GM19455 (cell line): Measurements from ENCODE around the gene PRPF40B.
A peak's percentile ranks its signal among the peaks of the same experiment; 100 is the strongest.
"Not testable (repeated sequence)": the region's sequence is repeated elsewhere in the genome, so short reads cannot be mapped to it uniquely, and the experiment has no call there.

ENCODE experiments used
- ATAC-seq: cut with Tn5 transposase; IDR thresholded peaks from one replicate; pipeline ENCODE4 v1.9.1; 2021; ENCODE audit not compliant: unreplicated experiment

Gene PRPF40B

GRCh38 chr12:49623142-49623904, at the start of gene PRPF40B:
TSS of gene PRPF40B (plus strand) at chr12:49623561. CDS start at chr12:49623591, 30 bp downstream.
- peak; percentile 70 for ATAC-seq

- no peak for ATAC-seq
These were observed 45.6 kb upstream of the PRPF40B start for GRCh38 chr12:49577589-49578315.

GRCh38 chr12:49578471-49579112, 44.8 kb upstream of the PRPF40B start:
- no peak for ATAC-seq

- no peak for ATAC-seq
These were observed 42.5 kb upstream of the PRPF40B start for GRCh38 chr12:49580572-49581535.

GRCh38 chr12:49582201-49582600, 41.2 kb upstream of the PRPF40B start:
- no peak for ATAC-seq

- ATAC-seq: no peak
These were observed 40.5 kb upstream of the PRPF40B start for GRCh38 chr12:49582850-49583249.

- ATAC-seq: no peak
These were observed 39.8 kb upstream of the PRPF40B start for GRCh38 chr12:49583366-49584094.

DNA sequence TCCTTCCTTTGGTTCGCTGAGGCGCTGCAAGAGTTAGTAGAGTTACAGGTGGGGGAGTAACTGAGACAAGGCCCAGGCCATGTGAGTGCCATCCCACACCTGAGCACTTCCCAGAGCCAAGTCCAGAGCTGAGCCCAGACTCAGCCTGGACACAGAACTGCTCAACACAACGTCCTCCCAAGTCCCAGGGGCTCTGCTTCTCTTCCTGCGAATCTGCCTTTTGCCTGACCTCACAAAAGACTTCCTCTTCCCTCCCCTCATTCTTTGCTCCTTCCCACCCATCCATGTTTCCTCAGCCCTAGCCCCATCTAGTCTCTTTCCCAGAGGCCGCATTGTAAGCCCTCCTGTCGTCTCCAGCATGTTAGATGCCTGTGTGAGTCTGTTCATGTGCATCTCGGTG, 38.8 kb upstream of the PRPF40B start:
- no peak for ATAC-seq

GRCh38 chr12:49585477-49586459, 37.6 kb upstream of the PRPF40B start:
- ATAC-seq: no peak

- no peak for ATAC-seq
These were observed 36.0 kb upstream of the PRPF40B start for GRCh38 chr12:49587174-49587908.

DNA sequence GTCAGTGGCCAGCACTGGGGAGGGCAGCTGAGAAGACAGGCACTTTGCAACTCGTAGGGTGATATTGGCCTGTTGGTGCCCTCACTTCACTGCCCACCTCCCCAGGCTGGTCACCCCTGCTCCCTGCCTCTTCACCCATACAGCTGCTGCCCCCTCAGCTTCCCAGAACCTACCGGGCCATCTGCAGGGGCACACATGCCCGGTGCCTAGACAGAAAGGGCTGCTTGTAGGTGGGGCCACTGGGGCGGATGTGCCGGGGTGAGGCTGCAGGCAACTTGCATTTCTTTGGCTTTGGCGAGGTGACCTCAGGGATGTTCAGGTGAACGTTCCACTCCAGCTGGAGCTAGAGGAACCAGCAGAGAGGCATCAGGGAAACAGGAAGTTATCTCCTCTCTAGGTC, 35.1 kb upstream of the PRPF40B start:
- ATAC-seq: no peak

- ATAC-seq: no peak
These were observed 34.4 kb upstream of the PRPF40B start for GRCh38 chr12:49588721-49589516.

DNA sequence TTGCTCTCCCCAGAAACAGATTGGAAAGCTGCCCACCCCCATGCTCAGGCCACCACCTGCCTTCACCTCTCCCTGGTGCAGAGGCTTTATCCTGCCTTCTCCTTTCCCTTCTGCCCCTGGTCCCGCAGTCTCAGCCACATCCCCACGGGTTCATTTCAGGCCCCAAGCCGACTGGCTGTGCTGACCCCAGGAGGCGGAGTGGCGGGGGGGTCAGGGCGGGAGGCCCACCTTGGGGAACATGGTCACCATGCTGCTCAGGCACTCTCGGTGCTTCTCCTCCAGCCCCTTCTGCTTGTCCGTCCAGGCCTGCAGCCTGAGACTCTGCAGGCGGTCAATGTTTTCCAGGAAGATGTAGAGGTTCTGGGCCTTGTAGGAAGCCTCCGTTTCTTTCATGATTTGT, 24.8 kb upstream of the PRPF40B start:
- ATAC-seq: no peak

- ATAC-seq: no peak
These were observed 23.4 kb upstream of the PRPF40B start for GRCh38 chr12:49599961-49600360.

DNA sequence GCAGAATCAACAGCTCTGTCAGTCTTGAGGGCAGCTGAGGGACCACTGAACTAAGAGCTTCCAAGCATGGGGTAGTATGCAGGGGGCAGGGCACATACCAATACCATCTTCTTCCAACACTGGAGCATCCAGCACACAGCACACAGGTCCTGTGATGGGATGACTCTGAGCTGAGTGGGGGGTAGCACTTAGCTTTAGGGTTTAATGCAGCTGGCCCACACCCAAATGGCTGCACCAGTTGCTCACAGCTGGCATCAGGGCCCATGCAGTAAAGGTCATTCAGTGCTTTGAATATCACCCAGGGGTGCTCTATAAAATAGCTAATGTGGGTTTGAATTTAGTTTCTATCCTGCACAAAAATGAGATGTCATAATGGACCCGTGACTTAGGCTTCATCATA, 19.6 kb upstream of the PRPF40B start:
- no peak for ATAC-seq

- no peak for ATAC-seq
These were observed 18.5 kb upstream of the PRPF40B start for GRCh38 chr12:49604856-49605255.

- ATAC-seq: not testable (repeated sequence)
These were observed 17.8 kb upstream of the PRPF40B start, which contains the start of gene FAM186B for GRCh38 chr12:49605539-49605938. TSS of gene FAM186B (minus strand) at chr12:49605639. CDS start at chr12:49605477, 162 bp downstream.
